ENCODE data around the gene AP5S1. TPM values are rescaled to one million over a fixed set of nuclear protein-coding genes. Genes with fewer than 3 reads are reported as not detected.

The AP5S1 gene
- polyA plus RNA-seq, 3 donors = 6.6 to 10.8 (median 8.6) TPM

- Mint-ChIP-seq H3K4me1 (peaks cover 22% of the 10 kb centered on the region), H3K27me3 (ENCODE audit: low read depth in 3 of 3) (no peaks in the 10 kb centered on the region), H3K36me3 (peaks cover 45 to 54% of the 10 kb centered on the region in 2 donors), H3K27ac (peak overlapping the region in 6 of 7 donors; percentile 58 to 99 (median 96)), H3K4me3 (no peak overlapping the region), H3K9me3 (peaks cover 0 to 1% (median 0%) of the 10 kb centered on the region in 7 donors)
- Histone ChIP-seq H4K20me1 (ENCODE audit: insufficient read depth, low read length) (no peaks in the 10 kb centered on the region), H3K27me3 (ENCODE audit: control insufficient read depth in 2 of 2, insufficient read depth in 2 of 2, low read length in 2 of 2) (no peaks in the 10 kb centered on the region), H3K4me1 (ENCODE audit: control insufficient read depth in 1 of 2, insufficient read depth in 2 of 2, low read length in 2 of 2) (peaks cover 18 to 30% of the 10 kb centered on the region in 2 donors), H3K79me2 (ENCODE audit: insufficient read depth, low read length) (peaks cover 16% of the 10 kb centered on the region), H3K27ac (ENCODE audit: low read depth in 1 of 2, low read length in 2 of 2) (peak overlapping the region in 1 of 2 donors; percentile 97), H3K4me2 (replicated peaks; ENCODE audit: extremely low read depth, low read length, poor library complexity, severe bottlenecking) (no peak overlapping the region), H3K4me3 (replicated peaks in 1 of 3; ENCODE audit: low read depth in 2 of 3, low read length in 3 of 3) (no peak overlapping the region), H3K9me3 (replicated peaks in 1 of 2; ENCODE audit: control insufficient read depth in 1 of 2, insufficient read depth in 1 of 2, low read length in 2 of 2) (no peaks in the 10 kb centered on the region), H3K36me3 (replicated peaks in 1 of 2; ENCODE audit: control insufficient read depth in 1 of 2, insufficient read depth in 2 of 2, low read length in 2 of 2) (peaks cover 39 to 53% of the 10 kb centered on the region in 2 donors), H2AFZ (ENCODE audit: insufficient read depth, low read depth, low read length, poor library complexity, severe bottlenecking) (no peak overlapping the region), H3K9ac (ENCODE audit: insufficient read depth, low read length, poor library complexity, severe bottlenecking) (no peak overlapping the region)
- DNase-seq = no peak
- no peak for TF ChIP-seq CTCF (IDR thresholded peaks at IDR 0.05)
- intact Hi-C loops (cut with micrococcal nuclease) = loop anchor here (2.0 to 10.0 kb wide), 3 partner anchors 25 to 57 kb away; partner anchors contain the start of genes CENPB (in 2 of the 2), ADISSP (in 1 of the 2) and MAVS (in 1 of the 2)
- WGBS (ENCODE audit: insufficient coverage) = 100% methylated on average over 9 of the region's 14 CpGs
These were observed 1.6 kb downstream of the AP5S1 start for GRCh38 chr20:3821996-3822395.

- peaks cover 14 to 20% of the 10 kb centered on the region in 2 donors for H3K4me1 ChIP-seq (ENCODE audit: control insufficient read depth in 1 of 2, insufficient read depth in 2 of 2, low read length in 2 of 2)
- H3K4me3 Mint-ChIP-seq = no peak overlapping the region
These were observed 3.5 kb downstream of the AP5S1 start for GRCh38 chr20:3823881-3824280.

More at GRCh38 chr20:3823881-3824280, 3.5 kb downstream of the AP5S1 start:
- Histone ChIP-seq H3K4me2 (replicated peaks; ENCODE audit: extremely low read depth, low read length, poor library complexity, severe bottlenecking) (no peak overlapping the region), H3K79me2 (ENCODE audit: insufficient read depth, low read length) (peaks cover 16% of the 10 kb centered on the region), H2AFZ (ENCODE audit: insufficient read depth, low read depth, low read length, poor library complexity, severe bottlenecking) (no peak overlapping the region), H3K36me3 (replicated peaks in 1 of 2; ENCODE audit: control insufficient read depth in 1 of 2, insufficient read depth in 2 of 2, low read length in 2 of 2) (peaks cover 41 to 68% of the 10 kb centered on the region in 2 donors), H3K9ac (ENCODE audit: insufficient read depth, low read length, poor library complexity, severe bottlenecking) (no peak overlapping the region), H3K4me3 (replicated peaks in 1 of 3; ENCODE audit: low read depth in 2 of 3, low read length in 3 of 3) (no peak overlapping the region), H3K27me3 (ENCODE audit: control insufficient read depth in 2 of 2, insufficient read depth in 2 of 2, low read length in 2 of 2) (no peaks in the 10 kb centered on the region), H3K27ac (ENCODE audit: low read depth in 1 of 2, low read length in 2 of 2) (no peak overlapping the region), H4K20me1 (ENCODE audit: insufficient read depth, low read length) (no peaks in the 10 kb centered on the region), H3K9me3 (replicated peaks in 1 of 2; ENCODE audit: control insufficient read depth in 1 of 2, insufficient read depth in 1 of 2, low read length in 2 of 2) (no peaks in the 10 kb centered on the region)
- WGBS (ENCODE audit: insufficient coverage) = 96% methylated on average over 20 of the region's 20 CpGs
- Mint-ChIP-seq H3K4me1 (peaks cover 14% of the 10 kb centered on the region), H3K9me3 (peaks cover 0 to 5% (median 0%) of the 10 kb centered on the region in 7 donors), H3K27me3 (ENCODE audit: low read depth in 3 of 3) (no peaks in the 10 kb centered on the region), H3K27ac (peak overlapping the region in 1 of 7 donors; percentile 12), H3K36me3 (peaks cover 48 to 66% of the 10 kb centered on the region in 2 donors)
- intact Hi-C loops (cut with micrococcal nuclease) = loop anchor here in 1 of 2 donors (10.0 kb wide), 1 partner anchor 59 kb away; the partner anchor contains the start of gene ADISSP
- TF ChIP-seq CTCF (IDR thresholded peaks at IDR 0.05) = no peak
- DNase-seq = peak in 1 of 3 donors; percentile 3

Measured in CD14-positive monocyte (primary cell).